Mesendoderm (in vitro differentiated cells): ENCODE data around the gene VPS9D1.
"Not testable (repeated sequence)": the region's sequence is repeated elsewhere in the genome, so short reads cannot be mapped to it uniquely, and the experiment has no call there.

Experiments
- DNase-seq: peaks from one replicate; pipeline ENCODE4 v3.0.0; 2013
- H2AK5ac ChIP-seq: 2 replicates; pipeline ENCODE4 v1.6.1; 2013; ENCODE audit warnings: low read length, inconsistent platforms
- H2BK120ac ChIP-seq: 2 replicates; pipeline ENCODE4 v1.6.1; 2013; ENCODE audit warnings: low read depth, mild to moderate bottlenecking, low read length, moderate library complexity, mixed read lengths
- H2BK15ac ChIP-seq: replicated peaks from 2 replicates; pipeline ENCODE4 v1.6.1; 2013; ENCODE audit warnings: low read depth, mild to moderate bottlenecking, moderate library complexity
- H2BK5ac ChIP-seq: 2 replicates; pipeline ENCODE4 v1.6.1; 2013; ENCODE audit warnings: low read length, inconsistent platforms
- H3K18ac ChIP-seq: 2 replicates; pipeline ENCODE4 v1.6.1; 2013; ENCODE audit warnings: mild to moderate bottlenecking, low read length, mixed read lengths
- H3K23ac ChIP-seq: one replicate; pipeline ENCODE4 v1.6.1; 2013; ENCODE audit warnings: low read length
- H3K27ac ChIP-seq: 2 replicates; pipeline ENCODE4 v1.5.1; 2013; ENCODE audit warnings: low read depth, mild to moderate bottlenecking, inconsistent platforms, low read length, moderate library complexity
- H3K27me3 ChIP-seq: 2 replicates; pipeline ENCODE4 v1.6.1; 2013; ENCODE audit warnings: low read length, control low read depth, mild to moderate bottlenecking, inconsistent platforms; ENCODE audit not compliant: insufficient read depth, poor library complexity
- H3K36me3 ChIP-seq: 2 replicates; pipeline ENCODE4 v1.6.1; 2013; ENCODE audit warnings: low read length, inconsistent platforms; ENCODE audit not compliant: control insufficient read depth, insufficient read depth
- H3K4ac ChIP-seq: one replicate; pipeline ENCODE4 v1.6.1; 2013; ENCODE audit warnings: low read depth, mild to moderate bottlenecking, low read length, moderate library complexity
- H3K4me1 ChIP-seq: 2 replicates; pipeline ENCODE4 v1.6.1; 2013; ENCODE audit warnings: low read depth, low read length, inconsistent platforms; ENCODE audit not compliant: control insufficient read depth
- H3K4me2 ChIP-seq: 2 replicates; pipeline ENCODE4 v1.6.1; 2013; ENCODE audit warnings: low read length
- H3K4me3 ChIP-seq: 2 replicates; pipeline ENCODE4 v1.5.1; 2013; ENCODE audit warnings: mild to moderate bottlenecking, low read length
- H3K56ac ChIP-seq: one replicate; pipeline ENCODE4 v1.6.1; 2013; ENCODE audit warnings: low read length
- H3K79me1 ChIP-seq: 2 replicates; pipeline ENCODE4 v1.6.1; 2013; ENCODE audit warnings: low read length, inconsistent platforms
- H3K79me2 ChIP-seq: 2 replicates; pipeline ENCODE4 v1.6.1; 2013; ENCODE audit warnings: mild to moderate bottlenecking, low read length; ENCODE audit not compliant: control insufficient read depth, insufficient read depth
- H3K9ac ChIP-seq: 2 replicates; pipeline ENCODE4 v1.6.1; 2013; ENCODE audit warnings: low read length, inconsistent platforms
- H4K5ac ChIP-seq: one replicate; pipeline ENCODE4 v1.6.1; 2013; ENCODE audit warnings: low read length
- H4K8ac ChIP-seq: one replicate; pipeline ENCODE4 v1.6.1; 2013; ENCODE audit warnings: low read depth, mild to moderate bottlenecking, control low read depth, low read length, moderate library complexity
- WGBS: extraction: QIAGEN DNeasy Blood & Tissue Kit; methylation state at CpG from one replicate; pipeline ENCODE4 v1.1.7; 2013; ENCODE audit warnings: low lambda C conversion rate, missing lambda C conversion rate; ENCODE audit not compliant: insufficient coverage; ENCODE audit errors: extremely low coverage; 5-methylcytosine and 5-hydroxymethylcytosine counted together

The VPS9D1 gene

DNA sequence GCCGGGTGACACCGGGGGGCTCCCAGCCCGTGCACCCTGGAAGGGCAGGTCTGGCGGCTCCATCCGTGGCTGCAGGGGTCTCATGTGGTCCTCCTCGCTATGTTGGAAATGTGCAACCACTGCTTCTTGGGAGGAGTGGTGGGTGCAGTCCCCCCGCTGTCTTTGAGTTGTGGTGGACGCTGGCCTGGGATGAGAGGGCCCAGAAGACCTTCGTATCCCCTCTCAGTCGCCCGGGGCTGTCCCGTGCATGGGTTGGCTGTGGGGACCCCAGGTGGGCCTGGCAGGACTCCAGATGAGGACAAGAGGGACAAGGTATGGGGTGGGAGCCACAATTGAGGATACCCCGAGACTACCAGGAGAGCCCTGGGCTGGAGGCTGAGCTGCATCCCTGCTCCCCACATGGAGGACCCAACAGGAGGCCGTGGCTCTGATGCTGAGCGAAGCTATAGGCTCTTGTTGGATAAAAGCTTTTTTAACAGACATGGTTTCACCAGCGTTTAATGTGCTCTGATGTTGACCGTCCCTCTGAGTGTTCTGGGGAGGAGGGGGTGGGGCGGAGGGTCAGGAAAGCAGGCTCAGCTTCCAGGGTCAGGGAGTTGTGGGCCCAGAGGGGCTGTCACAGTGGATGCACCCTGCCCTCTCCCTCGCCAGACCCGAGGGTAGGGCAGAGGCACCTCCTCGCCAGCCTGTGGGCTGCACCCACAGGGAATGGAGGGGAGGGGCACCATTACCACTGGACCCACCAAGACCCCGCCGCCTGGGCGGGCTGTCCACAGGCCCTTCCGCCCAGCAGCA, 24.6 kb downstream of the VPS9D1 start:
- no peak overlapping the region for H4K5ac ChIP-seq
- no peak overlapping the region for H4K8ac ChIP-seq
- H3K4me3 ChIP-seq: no peak overlapping the region
- no peak overlapping the region for H3K56ac ChIP-seq
- H2AK5ac ChIP-seq: no peak overlapping the region
- H3K4ac ChIP-seq: no peak overlapping the region
- H3K79me2 ChIP-seq: no peaks in the 10 kb centered on the region
- no peak overlapping the region for H3K18ac ChIP-seq
- H2BK15ac ChIP-seq: no peak overlapping the region
- H3K4me1 ChIP-seq: peaks cover 7% of the 10 kb centered on the region
- H2BK5ac ChIP-seq: no peak overlapping the region
- no peaks in the 10 kb centered on the region for H3K27me3 ChIP-seq
- H3K27ac ChIP-seq: no peak overlapping the region
- H3K4me2 ChIP-seq: no peak overlapping the region
- WGBS: no CpG with 5 or more reads among the region's 25 CpGs
- H3K79me1 ChIP-seq: no peaks in the 10 kb centered on the region
- H2BK120ac ChIP-seq: no peak overlapping the region
- H3K36me3 ChIP-seq: peaks cover 9% of the 10 kb centered on the region
- DNase-seq: no peak
- H3K9ac ChIP-seq: no peak overlapping the region
- no peak overlapping the region for H3K23ac ChIP-seq

DNA sequence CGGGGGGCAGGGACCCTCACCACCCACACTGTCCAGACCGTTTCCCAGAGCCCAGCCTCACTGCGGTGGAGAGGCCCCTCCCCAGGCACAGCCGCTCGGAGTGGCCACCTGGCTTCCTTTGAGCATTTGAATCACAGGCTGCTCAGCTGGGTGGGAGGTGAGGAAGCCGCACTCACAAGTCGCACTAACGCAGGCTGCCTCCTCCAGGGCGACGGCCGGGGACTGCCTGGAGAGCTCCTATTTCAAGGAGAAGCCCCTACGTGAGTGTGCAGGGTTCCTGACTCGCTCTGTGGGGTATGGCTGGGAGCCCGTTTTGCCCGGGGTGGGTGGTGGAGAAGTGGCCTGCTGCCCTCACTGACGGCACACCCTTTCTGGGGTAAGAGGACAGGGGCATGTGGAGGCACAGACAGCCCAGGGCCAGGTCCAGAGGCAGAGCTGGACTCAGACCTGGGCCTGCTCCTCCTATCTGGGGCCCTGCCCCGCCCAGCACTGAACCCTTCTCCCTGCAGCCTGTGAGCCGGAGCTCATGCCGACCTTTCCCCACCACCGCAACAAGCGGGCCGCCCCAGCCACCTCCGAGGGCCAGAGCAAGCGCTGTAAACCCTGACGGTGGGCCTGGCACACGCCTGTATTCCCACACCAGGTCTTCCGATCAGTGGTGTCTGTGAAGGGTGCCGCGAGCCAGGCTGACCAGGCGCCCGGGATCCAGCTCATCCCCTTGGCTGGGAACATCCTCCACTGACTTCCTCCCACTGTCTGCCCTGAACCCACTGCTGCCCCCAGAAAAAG, 25.4 kb downstream of the VPS9D1 start:
- no peaks in the 10 kb centered on the region for H3K79me1 ChIP-seq
- DNase-seq: no peak
- no peak overlapping the region for H3K4me3 ChIP-seq
- no peak overlapping the region for H4K5ac ChIP-seq
- H4K8ac ChIP-seq: no peak overlapping the region
- no peak overlapping the region for H2BK120ac ChIP-seq
- H2AK5ac ChIP-seq: no peak overlapping the region
- H3K56ac ChIP-seq: no peak overlapping the region
- no peak overlapping the region for H3K4ac ChIP-seq
- H2BK15ac ChIP-seq: no peak overlapping the region
- no peak overlapping the region for H3K18ac ChIP-seq
- no peak overlapping the region for H3K27ac ChIP-seq
- no peaks in the 10 kb centered on the region for H3K79me2 ChIP-seq
- no CpG with 5 or more reads among the region's 31 CpGs for WGBS
- H3K4me2 ChIP-seq: no peak overlapping the region
- no peak overlapping the region for H3K9ac ChIP-seq
- H3K23ac ChIP-seq: no peak overlapping the region
- peaks cover 3% of the 10 kb centered on the region for H3K4me1 ChIP-seq
- H3K27me3 ChIP-seq: no peaks in the 10 kb centered on the region
- H2BK5ac ChIP-seq: no peak overlapping the region
- peaks cover 9% of the 10 kb centered on the region for H3K36me3 ChIP-seq

DNA sequence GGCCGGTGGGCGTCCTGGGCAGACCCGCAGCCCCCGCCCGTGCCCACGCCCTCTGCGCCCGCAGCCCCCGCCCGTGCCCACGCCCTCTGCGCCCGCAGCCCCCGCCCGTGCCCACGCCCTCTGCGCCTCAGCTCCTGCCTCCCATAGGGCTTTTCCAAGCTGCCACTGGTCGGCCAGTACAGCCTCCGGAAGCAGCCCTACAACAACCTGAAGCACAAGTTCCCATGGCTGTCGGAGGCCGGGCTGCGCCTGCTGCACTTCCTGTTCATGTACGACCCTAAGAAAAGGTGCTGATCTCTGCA, 26.0 kb downstream of the VPS9D1 start:
- H3K27ac ChIP-seq, H3K79me1 ChIP-seq, H4K8ac ChIP-seq, H3K56ac ChIP-seq, H3K4me1 ChIP-seq, H3K36me3 ChIP-seq, H3K4me3 ChIP-seq, H3K4ac ChIP-seq, H2AK5ac ChIP-seq, H3K4me2 ChIP-seq, H2BK120ac ChIP-seq, H4K5ac ChIP-seq, H3K9ac ChIP-seq, H3K79me2 ChIP-seq, DNase-seq, H2BK15ac ChIP-seq, H3K18ac ChIP-seq, H3K23ac ChIP-seq, H3K27me3 ChIP-seq, H2BK5ac ChIP-seq: not testable (repeated sequence)
- WGBS: no CpG with 5 or more reads among the region's 23 CpGs

DNA sequence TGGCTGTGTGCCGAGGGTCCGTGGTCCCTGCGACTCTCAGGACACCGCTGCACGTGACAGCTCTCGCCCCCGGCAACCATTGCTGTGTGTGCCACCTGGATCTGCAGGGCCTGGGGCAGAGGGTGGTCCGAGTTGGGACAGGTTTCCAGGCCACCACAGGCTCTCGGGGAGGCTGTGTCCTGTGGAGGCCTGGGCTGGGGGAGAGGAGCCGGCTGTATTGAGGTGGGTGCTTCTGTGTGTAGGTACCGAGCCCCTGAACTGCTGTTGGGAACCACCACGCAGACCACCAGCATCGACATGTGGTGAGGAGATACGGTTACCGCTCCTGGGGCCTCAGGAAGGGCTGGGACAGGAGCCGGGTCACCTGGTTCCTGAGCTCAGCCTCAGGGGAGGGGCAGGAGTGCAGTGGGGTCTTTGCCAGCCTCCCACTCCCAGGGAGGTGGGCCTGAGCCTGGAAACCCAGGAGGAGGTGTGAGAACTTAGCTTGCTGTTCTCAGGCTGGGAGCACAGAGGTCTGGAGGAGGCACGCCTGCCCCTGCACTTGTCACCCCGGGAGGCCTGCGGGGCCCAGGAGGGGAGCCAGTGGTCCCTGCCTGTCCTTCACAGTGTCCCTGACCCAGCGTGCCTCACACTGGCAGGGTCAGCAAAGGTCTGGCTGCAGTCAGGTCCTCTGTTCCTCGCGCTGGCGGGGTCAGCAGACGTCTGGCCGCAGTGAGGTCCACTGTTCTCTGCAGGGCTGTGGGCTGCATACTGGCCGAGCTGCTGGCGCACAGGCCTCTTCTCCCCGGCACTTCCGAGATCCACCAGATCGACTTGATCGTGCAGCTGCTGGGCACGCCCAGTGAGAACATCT, 26.5 kb downstream of the VPS9D1 start:
- H2BK120ac ChIP-seq: no peak overlapping the region
- H4K8ac ChIP-seq: no peak overlapping the region
- no peak overlapping the region for H3K4ac ChIP-seq
- no peak overlapping the region for H3K23ac ChIP-seq
- no peak overlapping the region for H3K27ac ChIP-seq
- WGBS: no CpG with 5 or more reads among the region's 32 CpGs
- H3K79me1 ChIP-seq: no peaks in the 10 kb centered on the region
- H4K5ac ChIP-seq: no peak overlapping the region
- no peak overlapping the region for H2BK5ac ChIP-seq
- no peaks in the 10 kb centered on the region for H3K4me1 ChIP-seq
- no peak overlapping the region for H3K4me3 ChIP-seq
- H2BK15ac ChIP-seq: no peak overlapping the region
- H3K9ac ChIP-seq: no peak overlapping the region
- no peaks in the 10 kb centered on the region for H3K79me2 ChIP-seq
- DNase-seq: no peak
- peaks cover 11% of the 10 kb centered on the region for H3K36me3 ChIP-seq
- no peaks in the 10 kb centered on the region for H3K27me3 ChIP-seq
- no peak overlapping the region for H3K56ac ChIP-seq
- no peak overlapping the region for H3K18ac ChIP-seq
- H2AK5ac ChIP-seq: no peak overlapping the region
- no peak overlapping the region for H3K4me2 ChIP-seq

DNA sequence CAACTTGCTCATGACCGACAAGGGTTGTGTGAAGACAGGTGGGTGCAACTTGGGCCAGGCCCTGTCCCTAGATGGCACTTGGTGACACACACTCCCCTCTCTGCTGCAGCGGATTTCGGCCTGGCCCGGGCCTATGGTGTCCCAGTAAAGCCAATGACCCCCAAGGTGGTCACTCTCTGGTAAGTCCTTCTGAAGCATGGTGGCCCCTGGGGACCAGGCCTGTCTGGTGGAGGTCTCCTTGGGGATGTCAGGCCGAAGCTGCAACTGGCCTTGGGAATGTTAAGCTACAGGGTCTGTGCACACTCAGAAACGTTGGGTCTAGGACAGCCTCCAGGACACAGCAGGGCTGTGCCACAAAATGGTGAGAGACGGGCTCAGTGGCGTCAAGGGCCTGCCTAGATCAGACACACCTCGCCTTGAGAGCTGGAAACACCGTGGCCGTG, 27.4 kb downstream of the VPS9D1 start:
- Histone ChIP-seq H3K9ac (no peak overlapping the region), H3K27me3 (no peaks in the 10 kb centered on the region), H3K4ac (no peak overlapping the region), H3K4me2 (no peak overlapping the region), H3K79me1 (no peaks in the 10 kb centered on the region), H3K23ac (no peak overlapping the region), H2AK5ac (no peak overlapping the region), H3K4me1 (no peaks in the 10 kb centered on the region), H4K5ac (no peak overlapping the region), H2BK15ac (no peak overlapping the region), H3K18ac (no peak overlapping the region), H4K8ac (no peak overlapping the region), H3K27ac (no peak overlapping the region), H3K56ac (no peak overlapping the region), H3K4me3 (no peak overlapping the region), H3K79me2 (no peaks in the 10 kb centered on the region), H2BK120ac (no peak overlapping the region), H2BK5ac (no peak overlapping the region), H3K36me3 (peaks cover 12% of the 10 kb centered on the region)
- WGBS: no CpG with 5 or more reads among the region's 11 CpGs
- DNase-seq: no peak
